Amniotic epithelial cell (primary cell): Measurements from ENCODE around the gene PREX1.

Source experiments
- DNase-seq: peaks from one replicate; pipeline ENCODE4 v3.0.0-alpha.2; 2010; ENCODE audit warnings: low read depth

Gene PREX1

DNA sequence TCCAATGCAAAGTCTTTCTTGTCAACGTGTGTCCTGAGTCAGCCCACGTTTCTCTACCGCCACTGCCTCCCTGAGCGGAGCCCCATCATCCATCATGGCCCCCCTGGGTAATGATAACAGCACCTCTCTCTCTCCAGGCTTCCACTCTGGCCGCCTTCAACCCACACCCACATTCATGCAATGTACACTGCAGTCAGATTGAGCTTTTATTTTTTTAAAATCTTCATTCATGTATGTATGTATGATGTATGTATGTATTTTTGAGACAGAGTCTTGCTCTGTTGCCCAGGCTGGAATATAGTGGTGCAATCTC, 245.2 kb downstream of the PREX1 start:
- DNase-seq, result no peak

DNA sequence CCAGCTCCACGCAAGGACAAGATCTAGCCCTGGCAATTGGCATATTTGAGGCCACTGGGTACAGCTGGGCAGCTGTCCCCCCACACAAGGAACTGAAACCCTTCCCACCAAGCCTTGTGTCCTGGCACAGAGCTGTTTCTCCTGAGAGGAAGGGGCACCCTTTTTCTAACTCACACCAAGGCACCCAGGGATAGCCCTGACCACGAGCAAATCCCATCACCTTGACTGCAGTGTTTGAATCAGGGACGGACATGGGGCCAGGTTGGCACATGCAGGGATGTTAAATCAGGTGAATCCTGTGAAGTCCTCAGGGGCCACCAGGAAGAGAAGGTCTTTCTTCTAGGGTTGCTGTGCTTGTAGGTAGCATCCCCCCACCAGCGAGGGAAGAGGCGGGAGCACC, 246.6 kb downstream of the PREX1 start:
- DNase-seq, result no peak

DNA sequence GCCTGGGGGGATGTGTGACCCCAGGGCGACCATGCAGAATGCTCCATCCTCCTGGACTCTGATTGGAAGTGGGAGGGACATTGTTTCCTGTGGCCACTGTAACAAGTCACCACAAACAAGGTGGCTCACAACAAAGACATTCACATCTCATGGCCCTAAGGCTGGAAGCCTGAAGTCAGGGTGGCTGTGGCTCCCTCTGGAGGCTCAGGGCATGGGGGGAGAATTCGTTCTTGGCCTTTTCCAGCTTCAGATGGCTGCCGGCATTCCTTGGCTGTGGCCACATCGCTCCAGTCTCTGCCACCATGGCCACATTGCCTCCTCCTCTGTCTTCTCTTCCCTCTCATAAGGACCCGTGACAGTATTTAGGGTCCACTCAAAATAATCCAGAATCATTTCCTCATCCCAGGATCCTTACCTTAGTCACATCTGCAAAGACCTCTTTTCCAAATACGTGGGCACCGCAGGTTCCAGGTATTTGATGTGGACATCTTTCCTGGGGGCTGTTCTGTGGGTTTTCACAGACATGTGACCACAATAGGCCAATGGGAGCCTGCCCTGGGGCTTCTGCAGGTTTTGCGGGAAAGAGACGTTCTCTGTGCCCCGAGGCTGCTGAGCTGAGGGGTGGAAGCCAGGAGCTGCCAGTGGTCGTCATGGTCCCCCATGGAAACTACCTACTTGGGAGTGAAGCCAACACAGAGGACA, 249.3 kb downstream of the PREX1 start:
- DNase-seq, result no peak

DNA sequence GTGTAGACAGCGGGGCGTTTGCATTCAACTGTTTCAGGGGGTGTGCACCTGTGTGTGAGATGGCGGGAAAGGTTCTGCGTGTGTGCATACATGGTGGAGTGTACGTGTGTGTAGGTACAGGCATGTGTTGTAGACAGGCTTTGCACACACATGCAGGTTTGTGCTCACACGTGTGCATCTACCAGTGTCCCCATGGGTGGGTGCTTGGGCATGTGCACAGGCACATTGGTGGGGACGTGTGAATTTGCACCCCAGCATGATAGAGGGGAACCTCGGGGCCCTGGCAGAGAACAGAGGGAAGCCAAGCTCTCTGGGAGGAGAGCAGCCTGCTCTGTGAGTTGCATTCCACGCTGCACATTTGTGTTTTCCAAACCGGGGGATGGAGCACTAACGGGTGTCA, 250.2 kb downstream of the PREX1 start:
- no peak for DNase-seq

DNA sequence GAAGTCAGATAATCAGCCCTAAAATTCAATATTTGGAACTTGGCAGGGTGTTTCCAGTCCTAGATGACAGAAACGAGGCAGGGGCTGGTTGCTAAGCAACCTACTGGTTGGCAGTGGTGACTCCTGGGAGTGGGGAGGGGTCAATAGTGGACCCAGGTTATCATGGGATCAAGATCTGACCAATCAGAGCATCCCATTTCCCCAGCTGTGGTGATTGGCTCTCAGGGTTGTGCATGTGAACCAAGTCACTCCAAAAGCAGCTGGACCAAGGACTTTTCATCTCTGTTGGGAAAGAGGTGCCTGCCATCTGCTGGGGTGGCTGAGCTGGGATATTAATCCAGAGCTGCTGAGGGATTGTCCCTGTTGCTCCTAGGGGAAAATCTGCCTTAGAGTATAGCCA, 253.4 kb downstream of the PREX1 start:
- DNase-seq, result no peak
